Gastrocnemius medialis (tissue), 4 donors: ENCODE measurements around the gene ZNF778. TPM values are rescaled to one million over a fixed set of nuclear protein-coding genes. Genes with fewer than 3 reads are reported as not detected.
A peak's percentile ranks its signal among the peaks of the same experiment; 100 is the strongest.
"Not testable (repeated sequence)": the region's sequence is repeated elsewhere in the genome, so short reads cannot be mapped to it uniquely, and the experiment has no call there.

ENCODE experiments used
- ATAC-seq, 2 donors: fragments of 150-250 bp; one replicate each; pipeline ENCODE4 v1.9.1; 2016
- DNase-seq, 2 donors: peaks; one replicate each; pipeline ENCODE4 v3.0.0-alpha.2; 2019
- H3K27ac ChIP-seq, 4 donors: fragments of 200-600 bp; sonication (generic); 1 replicate in 1 of 4; 2 replicates in 3 of 4; pipeline ENCODE4 v1.5.1; 2016 to 2018; ENCODE audit warnings: mild to moderate bottlenecking in 2 of 4, moderate library complexity in 1 of 4
- H3K27me3 ChIP-seq, 3 donors: fragments of 200-600 bp; sonication (generic) in 2 of 3; 1 replicate in 1 of 3; 2 replicates in 2 of 3; pipeline versions ENCODE4 v1.5.1 to v1.6.0; 2016 to 2019; ENCODE audit warnings: mild to moderate bottlenecking in 1 of 3, moderate library complexity in 1 of 3
- H3K36me3 ChIP-seq, 2 donors: fragments of 200-600 bp; sonication (generic) in 1 of 2; one replicate each; pipeline ENCODE4 v1.5.1; 2017 to 2018
- H3K4me1 ChIP-seq, 2 donors: fragments of 200-600 bp; sonication (generic) in 1 of 2; one replicate each; pipeline ENCODE4 v1.5.1; 2016 to 2017; ENCODE audit warnings: mild to moderate bottlenecking in 2 of 2
- H3K4me3 ChIP-seq, 4 donors: fragments of 200-600 bp; sonication (generic) in 3 of 4; 1 replicate in 1 of 4; 2 replicates in 3 of 4; pipeline ENCODE4 v1.5.1; 2016 to 2019; ENCODE audit warnings: mild to moderate bottlenecking in 2 of 4
- H3K9me3 ChIP-seq, 3 donors: fragments of 200-600 bp; sonication (generic) in 2 of 3; 1 replicate in 1 of 3; 2 replicates in 2 of 3; pipeline ENCODE4 v1.5.1; 2016 to 2019
- POLR2A ChIP-seq, 2 donors: fragments of 450-650 bp; IDR thresholded peaks; one replicate each; pipeline ENCODE4 v1.6.1; 2017; ENCODE audit warnings: antibody characterized with exemption in 2 of 2, mild to moderate bottlenecking in 2 of 2, moderate library complexity in 2 of 2
- in situ Hi-C, 4 donors: fragments of 200-750 bp; cut with MboI; loops; one replicate each; pipeline versions ENCODE4 v1.15.0 to v1.8.0; 2017; ENCODE audit warnings: low sequenced_read_pairs in 4 of 4
- intact Hi-C: fragments of 100-400 bp; cut with DNase I; formaldehyde crosslinking; loops from one replicate; pipeline ENCODE4 v1.15.1; 2023; ENCODE audit warnings: low total_unique reads
- total RNA-seq, 4 donors: library from RNA; depleted of rRNA; stranded (reverse); fragments of >200 nt; gene quantifications; one replicate each; pipeline versions ENCODE4 v1.1.0 to v1.2.3, GENCODE V29; 2016
- TF ChIP-seq, protein P1 (sequence below), 5 experiments: fragments of 450-650 bp in 3 of 5; fragments of 200-600 bp in 2 of 5; sonication (generic) in 2 of 5; IDR thresholded peaks in 4 of 5; conservative IDR thresholded peaks in 1 of 5; 1 replicate in 4 of 5; 2 replicates in 1 of 5; pipeline ENCODE4 v1.5.1; 2016 to 2019; ENCODE audit warnings: antibody characterized with exemption in 5 of 5, mild to moderate bottlenecking in 3 of 5, moderate library complexity in 3 of 5

The ZNF778 gene
- total RNA-seq, 4 donors from 2014 or later = 10.7 to 21.3 (median 17.9) TPM

DNA sequence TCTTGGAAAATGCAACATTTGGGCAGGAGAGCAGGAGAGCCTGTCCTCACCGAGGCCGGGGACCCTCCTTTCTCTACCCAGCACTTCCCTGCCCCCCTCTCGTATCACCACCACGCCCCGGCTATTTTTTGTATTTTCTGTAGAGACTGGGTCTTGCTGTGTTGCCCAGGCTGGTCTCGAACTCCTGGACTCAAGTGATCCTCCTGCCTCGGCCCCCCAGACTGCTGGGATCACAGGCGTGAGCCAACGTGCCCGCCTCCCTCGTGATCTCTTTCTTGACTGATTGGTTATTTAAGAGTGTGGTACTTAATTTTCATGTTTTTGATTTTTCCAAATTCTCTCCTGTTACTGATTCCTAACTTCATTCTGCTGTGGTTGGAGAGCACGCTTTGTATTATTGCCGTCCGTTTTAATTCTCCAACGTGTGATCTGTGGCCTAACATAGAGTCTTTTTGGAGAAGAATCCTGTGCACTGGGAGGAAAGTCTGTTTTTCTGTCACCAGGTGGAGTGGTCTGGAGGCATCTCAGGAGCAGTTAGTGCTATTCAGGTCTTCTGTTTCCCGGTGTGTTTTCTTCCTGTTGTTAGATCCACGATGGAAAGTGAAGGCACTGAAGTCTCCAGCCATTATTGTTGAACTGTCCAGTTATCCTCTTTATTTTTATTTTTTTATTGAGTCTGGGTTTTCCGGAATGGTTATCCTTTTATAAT lies 40.4 kb downstream of the ZNF778 start:
- in situ Hi-C loops (no loop called here), intact Hi-C loops (no loop called here)
- H3K4me3 ChIP-seq = peak overlapping the region; percentile 32 to 53 (median 46)
- no peaks in the 10 kb centered on the region for H3K9me3 ChIP-seq
- TF ChIP-seq, protein P1, sequence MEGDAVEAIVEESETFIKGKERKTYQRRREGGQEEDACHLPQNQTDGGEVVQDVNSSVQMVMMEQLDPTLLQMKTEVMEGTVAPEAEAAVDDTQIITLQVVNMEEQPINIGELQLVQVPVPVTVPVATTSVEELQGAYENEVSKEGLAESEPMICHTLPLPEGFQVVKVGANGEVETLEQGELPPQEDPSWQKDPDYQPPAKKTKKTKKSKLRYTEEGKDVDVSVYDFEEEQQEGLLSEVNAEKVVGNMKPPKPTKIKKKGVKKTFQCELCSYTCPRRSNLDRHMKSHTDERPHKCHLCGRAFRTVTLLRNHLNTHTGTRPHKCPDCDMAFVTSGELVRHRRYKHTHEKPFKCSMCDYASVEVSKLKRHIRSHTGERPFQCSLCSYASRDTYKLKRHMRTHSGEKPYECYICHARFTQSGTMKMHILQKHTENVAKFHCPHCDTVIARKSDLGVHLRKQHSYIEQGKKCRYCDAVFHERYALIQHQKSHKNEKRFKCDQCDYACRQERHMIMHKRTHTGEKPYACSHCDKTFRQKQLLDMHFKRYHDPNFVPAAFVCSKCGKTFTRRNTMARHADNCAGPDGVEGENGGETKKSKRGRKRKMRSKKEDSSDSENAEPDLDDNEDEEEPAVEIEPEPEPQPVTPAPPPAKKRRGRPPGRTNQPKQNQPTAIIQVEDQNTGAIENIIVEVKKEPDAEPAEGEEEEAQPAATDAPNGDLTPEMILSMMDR (IDR thresholded peaks at IDR 0.05 in 4 of 5, conservative IDR thresholded peaks at IDR 0.05 in 1 of 5) = no peak
- TF ChIP-seq POLR2A (IDR thresholded peaks at IDR 0.05) = no peak
- peaks cover 24 to 30% (median 26%) of the 10 kb centered on the region in 3 donors for H3K27me3 ChIP-seq
- H3K36me3 ChIP-seq = no peaks in the 10 kb centered on the region
- ATAC-seq (no peak), DNase-seq (no peak)
- no peak overlapping the region for H3K27ac ChIP-seq
- peaks cover 4 to 8% of the 10 kb centered on the region in 2 donors for H3K4me1 ChIP-seq

GRCh38 chr16:89259901-89260300 lies 42.4 kb downstream of the ZNF778 start:
- intact Hi-C loops, H3K36me3 ChIP-seq, ATAC-seq, H3K27ac ChIP-seq, in situ Hi-C loops, H3K9me3 ChIP-seq, H3K4me1 ChIP-seq, H3K4me3 ChIP-seq, DNase-seq: not testable (repeated sequence)
- H3K27me3 ChIP-seq = peaks cover 24 to 30% (median 26%) of the 10 kb centered on the region in 3 donors

DNA sequence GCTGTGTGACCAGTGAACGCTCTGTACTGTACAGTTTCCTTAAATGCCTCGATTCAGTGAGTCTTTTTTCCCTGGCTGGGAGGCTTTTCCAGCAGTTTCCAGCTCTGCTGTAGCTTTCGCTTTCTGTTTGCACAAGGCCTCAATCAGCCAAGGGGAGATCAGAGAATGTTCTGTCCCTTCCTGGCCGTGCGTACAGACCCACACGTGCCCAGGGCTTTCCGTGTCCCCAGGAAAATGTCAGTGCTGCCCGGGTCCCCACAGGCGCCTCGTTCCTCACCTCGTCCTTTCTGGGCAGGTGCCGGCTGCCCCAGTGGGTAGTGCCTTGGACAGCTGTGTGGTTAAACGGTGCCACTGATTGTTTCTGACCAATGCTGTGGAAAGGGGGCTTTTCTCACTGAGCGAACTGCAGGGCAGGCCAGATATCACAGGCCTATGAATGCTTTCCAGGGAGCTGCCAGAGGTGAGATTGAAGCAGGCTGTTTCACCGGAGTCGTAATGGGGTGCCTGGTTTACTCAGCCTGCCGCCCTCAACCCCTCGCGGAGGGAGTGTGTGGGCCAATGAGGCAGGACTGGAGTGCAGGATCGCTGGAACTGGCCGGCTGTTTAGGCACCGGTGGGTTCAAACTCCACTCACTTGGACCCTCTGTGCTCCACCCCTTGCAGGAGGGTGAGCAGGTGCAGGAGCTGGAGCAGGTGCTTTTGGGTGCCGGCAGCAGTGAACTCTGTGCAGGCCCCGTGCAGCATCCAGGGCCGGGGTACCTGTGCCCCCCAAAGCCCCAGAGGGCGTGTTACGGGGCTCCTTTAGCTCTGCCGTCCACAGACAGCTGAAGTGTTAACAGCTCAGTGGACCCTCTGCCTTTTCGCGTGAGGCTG lies 44.4 kb downstream of the ZNF778 start:
- no peak overlapping the region for H3K4me3 ChIP-seq
- in situ Hi-C loops = no loop called here
- peaks cover 0 to 2% of the 10 kb centered on the region in 2 donors for H3K4me1 ChIP-seq
- intact Hi-C loops = no loop called here
- no peak overlapping the region for H3K27ac ChIP-seq
- no peaks in the 10 kb centered on the region for H3K9me3 ChIP-seq
- ATAC-seq (peak in 1 of 2 donors; percentile 28), DNase-seq (no peak)
- H3K36me3 ChIP-seq = peaks cover 0 to 7% of the 10 kb centered on the region in 2 donors
- H3K27me3 ChIP-seq = peaks cover 11 to 21% (median 16%) of the 10 kb centered on the region in 3 donors
- TF ChIP-seq POLR2A (IDR thresholded peaks at IDR 0.05) = no peak
- TF ChIP-seq, protein P1 (IDR thresholded peaks at IDR 0.05 in 4 of 5, conservative IDR thresholded peaks at IDR 0.05 in 1 of 5) = no peak

- peaks cover 0 to 23% of the 10 kb centered on the region in 2 donors for H3K36me3 ChIP-seq
- no peaks in the 10 kb centered on the region for H3K9me3 ChIP-seq
- ATAC-seq (no peak), DNase-seq (no peak)
- no peak overlapping the region for H3K27ac ChIP-seq
- H3K4me3 ChIP-seq = no peak overlapping the region
- in situ Hi-C loops = no loop called here
- H3K27me3 ChIP-seq = no peaks in the 10 kb centered on the region
- intact Hi-C loops = no loop called here
- TF ChIP-seq, protein P1 (IDR thresholded peaks at IDR 0.05 in 4 of 5, conservative IDR thresholded peaks at IDR 0.05 in 1 of 5) = no peak
- no peak for TF ChIP-seq POLR2A (IDR thresholded peaks at IDR 0.05)
- H3K4me1 ChIP-seq = no peaks in the 10 kb centered on the region
These were observed 47.5 kb downstream of the ZNF778 start for GRCh38 chr16:89264800-89265550.
